Ascending aorta (tissue), 2 donors: ENCODE data around the gene QRSL1. TPM values are rescaled to one million over a fixed set of nuclear protein-coding genes. Genes with fewer than 3 reads are reported as not detected.

ENCODE experiments used
- DNase-seq, 2 donors: peaks; one replicate each; pipeline ENCODE4 v3.0.0-alpha.2; 2019; ENCODE audit warnings: low spot score in 2 of 2
- H3K27ac ChIP-seq, 2 donors: fragments of 200-600 bp; sonication (generic); one replicate each; pipeline ENCODE4 v1.5.1; 2016 to 2017; ENCODE audit warnings: mild to moderate bottlenecking in 1 of 2
- H3K27me3 ChIP-seq: fragments of 200-600 bp; sonication (generic); one replicate; pipeline ENCODE4 v1.5.1; 2017
- H3K36me3 ChIP-seq, 2 donors: fragments of 200-600 bp; sonication (generic); one replicate each; pipeline ENCODE4 v1.5.1; 2016
- H3K4me1 ChIP-seq, 2 donors: fragments of 200-600 bp; sonication (generic); one replicate each; pipeline ENCODE4 v1.5.1; 2016 to 2017; ENCODE audit warnings: mild to moderate bottlenecking in 1 of 2
- H3K4me3 ChIP-seq, 2 donors: fragments of 200-600 bp; sonication (generic); one replicate each; pipeline ENCODE4 v1.5.1; 2016 to 2017; ENCODE audit warnings: mild to moderate bottlenecking in 1 of 2
- H3K9me3 ChIP-seq, 2 donors: fragments of 200-600 bp; sonication (generic); one replicate each; pipeline ENCODE4 v1.5.1; 2016
- intact Hi-C: fragments of 100-400 bp; cut with DNase I; formaldehyde crosslinking; loops from one replicate; pipeline ENCODE4 v1.15.1; 2023
- total RNA-seq: library from RNA; depleted of rRNA; stranded (reverse); fragments of >200 nt; gene quantifications from one replicate; pipeline ENCODE4 v1.1.0, GENCODE V29; 2016
- TF ChIP-seq, protein P1 (sequence below), 3 experiments: fragments of 200-600 bp in 2 of 3; fragments of 450-650 bp in 1 of 3; sonication (generic) in 2 of 3; IDR thresholded peaks; one replicate each; pipeline ENCODE4 v1.5.1; 2016 to 2019; ENCODE audit warnings: antibody characterized with exemption in 3 of 3, mild to moderate bottlenecking in 1 of 3, moderate library complexity in 1 of 3

QRSL1 gene
- total RNA-seq, 1 donor from 2014 or later = 3.9 TPM

GRCh38 chr6:106642476-106642875 lies 13.1 kb downstream of the QRSL1 start:
- TF ChIP-seq, protein P1, sequence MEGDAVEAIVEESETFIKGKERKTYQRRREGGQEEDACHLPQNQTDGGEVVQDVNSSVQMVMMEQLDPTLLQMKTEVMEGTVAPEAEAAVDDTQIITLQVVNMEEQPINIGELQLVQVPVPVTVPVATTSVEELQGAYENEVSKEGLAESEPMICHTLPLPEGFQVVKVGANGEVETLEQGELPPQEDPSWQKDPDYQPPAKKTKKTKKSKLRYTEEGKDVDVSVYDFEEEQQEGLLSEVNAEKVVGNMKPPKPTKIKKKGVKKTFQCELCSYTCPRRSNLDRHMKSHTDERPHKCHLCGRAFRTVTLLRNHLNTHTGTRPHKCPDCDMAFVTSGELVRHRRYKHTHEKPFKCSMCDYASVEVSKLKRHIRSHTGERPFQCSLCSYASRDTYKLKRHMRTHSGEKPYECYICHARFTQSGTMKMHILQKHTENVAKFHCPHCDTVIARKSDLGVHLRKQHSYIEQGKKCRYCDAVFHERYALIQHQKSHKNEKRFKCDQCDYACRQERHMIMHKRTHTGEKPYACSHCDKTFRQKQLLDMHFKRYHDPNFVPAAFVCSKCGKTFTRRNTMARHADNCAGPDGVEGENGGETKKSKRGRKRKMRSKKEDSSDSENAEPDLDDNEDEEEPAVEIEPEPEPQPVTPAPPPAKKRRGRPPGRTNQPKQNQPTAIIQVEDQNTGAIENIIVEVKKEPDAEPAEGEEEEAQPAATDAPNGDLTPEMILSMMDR (IDR thresholded peaks at IDR 0.05) = no peak
- H3K4me3 ChIP-seq = no peak overlapping the region
- no peaks in the 10 kb centered on the region for H3K9me3 ChIP-seq
- no peaks in the 10 kb centered on the region for H3K4me1 ChIP-seq
- intact Hi-C loops = no loop called here
- peaks cover 19 to 41% of the 10 kb centered on the region in 2 donors for H3K36me3 ChIP-seq
- no peak overlapping the region for H3K27ac ChIP-seq
- no peaks in the 10 kb centered on the region for H3K27me3 ChIP-seq
- no peak for DNase-seq

GRCh38 chr6:106643061-106643460 lies 13.7 kb downstream of the QRSL1 start:
- H3K4me3 ChIP-seq = no peak overlapping the region
- intact Hi-C loops = no loop called here
- no peaks in the 10 kb centered on the region for H3K27me3 ChIP-seq
- no peaks in the 10 kb centered on the region for H3K9me3 ChIP-seq
- no peak for DNase-seq
- TF ChIP-seq, protein P1 (IDR thresholded peaks at IDR 0.05) = no peak
- peaks cover 19 to 44% of the 10 kb centered on the region in 2 donors for H3K36me3 ChIP-seq
- no peaks in the 10 kb centered on the region for H3K4me1 ChIP-seq
- H3K27ac ChIP-seq = no peak overlapping the region

GRCh38 chr6:106648651-106649308 lies 19.4 kb downstream of the QRSL1 start:
- DNase-seq = no peak
- H3K36me3 ChIP-seq = peaks cover 42 to 76% of the 10 kb centered on the region in 2 donors
- H3K27ac ChIP-seq = no peak overlapping the region
- H3K9me3 ChIP-seq = no peaks in the 10 kb centered on the region
- intact Hi-C loops = no loop called here
- H3K4me3 ChIP-seq = no peak overlapping the region
- no peaks in the 10 kb centered on the region for H3K27me3 ChIP-seq
- TF ChIP-seq, protein P1 (IDR thresholded peaks at IDR 0.05) = no peak
- no peaks in the 10 kb centered on the region for H3K4me1 ChIP-seq

DNA sequence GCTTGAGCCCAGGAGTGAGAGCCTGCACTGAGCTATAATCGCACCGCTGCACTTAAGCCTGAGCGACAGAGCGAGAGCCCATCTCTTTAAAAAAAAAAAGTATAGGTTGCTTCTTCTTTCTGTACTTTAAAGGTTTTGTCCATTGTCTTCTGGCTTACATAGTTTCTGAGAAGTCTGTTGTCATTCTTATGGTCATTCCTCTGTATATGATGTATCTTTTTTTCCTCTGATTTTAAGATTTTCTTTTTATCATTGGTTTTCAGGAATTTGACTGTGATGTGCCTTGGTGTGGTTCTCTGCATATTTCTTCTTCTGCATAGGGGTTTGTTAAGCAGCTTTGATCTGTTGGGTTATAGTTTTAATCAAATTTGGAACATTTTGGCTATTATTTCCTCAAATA lies 29.1 kb downstream of the QRSL1 start:
- peaks cover 25 to 76% of the 10 kb centered on the region in 2 donors for H3K36me3 ChIP-seq
- intact Hi-C loops = no loop called here

DNA sequence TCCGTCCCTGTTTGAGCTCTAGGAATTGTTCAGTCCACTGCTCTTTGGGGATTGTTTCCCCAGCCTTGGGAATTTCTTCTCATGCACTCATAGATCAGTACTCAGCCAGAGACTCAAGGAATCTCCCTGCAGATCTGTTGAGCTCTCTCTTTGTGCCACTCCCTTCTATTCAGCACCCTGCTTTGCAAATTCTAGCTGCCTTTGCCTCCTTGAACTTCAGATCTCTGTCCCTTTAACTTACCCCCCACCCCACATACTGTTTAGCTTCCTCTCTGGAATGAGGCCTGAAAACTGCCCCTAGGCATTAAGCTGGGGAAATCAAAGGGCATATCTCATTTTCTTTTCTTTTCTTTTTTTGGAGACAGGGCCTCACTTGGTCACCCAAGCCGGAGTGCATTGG lies 30.5 kb downstream of the QRSL1 start:
- H3K4me3 ChIP-seq = no peak overlapping the region
- no peak for DNase-seq
- H3K27ac ChIP-seq = no peak overlapping the region
- TF ChIP-seq, protein P1 (IDR thresholded peaks at IDR 0.05) = no peak
- H3K4me1 ChIP-seq = no peaks in the 10 kb centered on the region
- intact Hi-C loops = no loop called here
- no peaks in the 10 kb centered on the region for H3K27me3 ChIP-seq
- H3K36me3 ChIP-seq = peaks cover 30 to 71% of the 10 kb centered on the region in 2 donors
- H3K9me3 ChIP-seq = peaks cover 0 to 6% of the 10 kb centered on the region in 2 donors

More for the DNA sequence above, 29.1 kb downstream of the QRSL1 start:
- TF ChIP-seq, protein P1 (IDR thresholded peaks at IDR 0.05) = no peak
- Histone ChIP-seq H3K4me1 (no peaks in the 10 kb centered on the region), H3K27me3 (no peaks in the 10 kb centered on the region), H3K4me3 (no peak overlapping the region), H3K27ac (no peak overlapping the region), H3K9me3 (peaks cover 0 to 6% of the 10 kb centered on the region in 2 donors)
- DNase-seq = no peak
